GM21717 (cell line): ENCODE measurements around the gene NDUFB8.

Source experiments
- ATAC-seq: cut with Tn5 transposase; IDR thresholded peaks from one replicate; pipeline ENCODE4 v1.9.1; 2021; ENCODE audit warnings: mild to moderate bottlenecking, moderate library complexity; ENCODE audit not compliant: unreplicated experiment

NDUFB8 gene

DNA sequence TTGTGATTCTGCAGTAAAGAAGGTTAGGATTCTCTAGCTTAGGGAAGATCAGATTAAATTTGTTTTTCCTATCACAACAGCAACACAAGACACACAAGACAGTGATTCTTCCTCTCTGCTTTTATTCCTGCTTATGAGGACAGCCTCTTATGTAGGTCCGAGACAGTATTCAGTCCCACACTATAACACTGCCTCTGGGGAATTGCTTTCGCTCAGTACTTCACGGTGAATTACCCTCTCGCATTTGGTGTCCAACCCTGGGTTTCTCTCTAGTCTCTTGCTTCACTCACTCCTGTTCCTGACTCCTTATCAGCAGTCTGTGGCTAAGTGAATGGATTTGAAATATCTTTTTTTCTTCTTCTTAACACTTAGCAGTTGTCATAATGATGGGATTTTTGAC, 7.8 kb upstream of the NDUFB8 start:
- no peak for ATAC-seq

DNA sequence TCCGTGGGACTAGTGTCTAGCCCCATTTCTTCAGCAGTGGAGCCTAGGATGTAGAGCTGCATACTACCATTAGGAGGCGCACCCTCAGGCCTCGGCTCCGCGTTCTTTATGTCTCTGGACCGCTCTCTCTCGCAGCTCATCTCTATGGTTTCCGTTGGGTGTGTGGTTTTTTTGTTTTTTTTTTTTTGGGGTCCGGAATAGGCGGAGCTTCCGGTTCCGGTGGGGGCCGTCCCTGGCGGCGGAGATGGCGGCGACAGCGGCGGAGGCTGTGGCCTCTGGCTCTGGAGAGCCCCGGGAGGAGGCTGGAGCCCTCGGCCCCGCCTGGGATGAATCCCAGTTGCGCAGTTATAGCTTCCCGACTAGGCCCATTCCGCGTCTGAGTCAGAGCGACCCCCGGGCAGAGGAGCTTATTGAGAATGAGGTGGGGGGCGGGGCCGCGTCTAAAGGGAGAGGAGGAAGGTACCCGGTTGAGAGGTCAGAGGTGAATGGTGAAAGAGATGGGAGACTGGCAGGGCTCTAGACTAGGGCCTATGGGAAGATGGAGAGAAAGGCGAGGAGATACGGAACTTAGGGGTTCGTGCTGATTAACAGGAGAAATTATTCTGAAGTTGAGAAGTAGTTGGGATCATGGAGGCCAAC, 6.2 kb upstream of the NDUFB8 start, which contains the start of gene HIF1AN:
Gene HIF1AN, plus strand, starts transcription at position 229 of the 639 bp plus-strand sequence. Its CDS starts 16 bp downstream, at position 245.
- ATAC-seq = peak; percentile 89

DNA sequence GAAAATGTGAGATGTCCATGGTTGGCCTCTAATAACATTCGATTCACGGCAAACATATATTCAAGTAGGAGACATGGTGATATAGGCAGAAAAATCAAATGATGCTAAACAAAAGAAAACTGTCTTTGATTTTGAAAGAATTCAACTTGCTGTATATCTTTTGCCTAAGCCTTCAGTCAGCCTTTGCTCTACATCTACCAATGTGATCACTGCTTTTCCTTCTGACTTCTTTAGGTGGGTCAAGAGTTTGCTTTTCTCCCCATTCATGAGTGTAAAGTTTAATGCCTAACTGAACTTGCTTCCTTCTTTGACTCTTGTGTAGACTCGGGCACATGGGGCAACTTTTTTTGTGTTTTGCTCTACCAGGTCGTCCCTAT, 5.7 kb upstream of the NDUFB8 start:
- no peak for ATAC-seq

DNA sequence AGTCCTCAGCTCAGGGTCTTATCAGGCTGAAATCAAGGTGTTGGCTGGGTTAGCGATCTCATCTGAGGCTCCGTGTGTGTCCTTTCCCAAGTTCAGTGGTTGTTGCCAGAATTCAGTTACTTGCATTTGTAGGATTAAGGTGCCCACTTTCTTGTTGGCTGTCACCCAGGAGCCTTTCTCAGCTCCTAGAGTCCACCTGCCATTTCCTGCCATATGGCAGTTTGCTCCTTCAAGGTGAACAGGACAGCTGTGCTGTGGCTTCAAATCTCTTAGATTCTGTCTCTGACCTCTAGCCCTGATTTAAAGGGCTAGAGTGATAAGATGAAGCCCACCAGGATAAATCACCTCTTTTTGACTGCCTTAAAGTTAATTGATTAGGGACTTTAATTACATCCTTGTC, 5.1 kb upstream of the NDUFB8 start:
- ATAC-seq = no peak

DNA sequence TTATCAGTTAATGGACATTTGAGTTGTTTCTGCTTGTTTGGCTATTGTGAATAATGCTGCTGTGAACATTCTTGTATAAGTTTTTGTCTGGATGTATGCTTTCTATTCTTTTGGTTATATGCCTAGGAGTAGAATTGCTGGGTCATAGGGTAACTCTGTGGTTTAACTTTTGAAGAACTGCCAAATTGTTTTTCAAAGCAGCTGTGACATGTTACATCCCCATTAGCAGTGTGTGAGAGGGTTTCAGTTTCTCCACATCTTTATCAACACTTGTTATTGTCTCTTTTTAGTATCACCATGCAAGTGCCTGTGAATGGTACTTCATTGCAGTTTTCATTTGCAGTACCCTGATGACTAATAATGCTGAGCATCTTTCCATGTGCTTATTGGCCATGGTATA, 2.1 kb upstream of the NDUFB8 start:
- peak; percentile 28 for ATAC-seq

DNA sequence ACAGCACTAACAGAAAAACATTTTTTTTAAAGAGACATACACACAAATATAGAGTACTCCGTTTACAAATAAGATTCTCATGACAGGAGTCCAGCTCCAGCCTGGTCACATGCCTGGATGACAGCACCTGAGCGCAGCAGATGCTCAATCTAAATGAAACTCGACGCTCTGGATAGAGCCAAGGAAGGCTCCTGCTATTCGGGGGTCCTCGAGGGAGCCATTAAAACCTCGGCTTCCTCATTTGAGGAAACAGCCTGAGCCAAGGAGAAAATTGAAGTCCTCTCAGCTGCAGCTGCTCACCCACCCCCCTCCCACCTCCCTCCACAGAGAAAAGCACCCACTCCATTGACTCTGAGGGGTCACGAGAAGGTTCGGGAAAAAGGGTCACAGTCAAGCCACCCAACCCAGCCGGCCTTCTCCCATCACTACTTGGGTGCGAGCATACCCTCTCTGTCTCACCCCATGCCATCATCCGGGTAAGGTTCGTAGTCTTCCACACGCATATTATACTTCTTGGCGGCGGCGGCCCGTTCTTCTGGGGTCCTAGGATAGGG, 673 bp downstream of the NDUFB8 start:
- ATAC-seq = no peak

DNA sequence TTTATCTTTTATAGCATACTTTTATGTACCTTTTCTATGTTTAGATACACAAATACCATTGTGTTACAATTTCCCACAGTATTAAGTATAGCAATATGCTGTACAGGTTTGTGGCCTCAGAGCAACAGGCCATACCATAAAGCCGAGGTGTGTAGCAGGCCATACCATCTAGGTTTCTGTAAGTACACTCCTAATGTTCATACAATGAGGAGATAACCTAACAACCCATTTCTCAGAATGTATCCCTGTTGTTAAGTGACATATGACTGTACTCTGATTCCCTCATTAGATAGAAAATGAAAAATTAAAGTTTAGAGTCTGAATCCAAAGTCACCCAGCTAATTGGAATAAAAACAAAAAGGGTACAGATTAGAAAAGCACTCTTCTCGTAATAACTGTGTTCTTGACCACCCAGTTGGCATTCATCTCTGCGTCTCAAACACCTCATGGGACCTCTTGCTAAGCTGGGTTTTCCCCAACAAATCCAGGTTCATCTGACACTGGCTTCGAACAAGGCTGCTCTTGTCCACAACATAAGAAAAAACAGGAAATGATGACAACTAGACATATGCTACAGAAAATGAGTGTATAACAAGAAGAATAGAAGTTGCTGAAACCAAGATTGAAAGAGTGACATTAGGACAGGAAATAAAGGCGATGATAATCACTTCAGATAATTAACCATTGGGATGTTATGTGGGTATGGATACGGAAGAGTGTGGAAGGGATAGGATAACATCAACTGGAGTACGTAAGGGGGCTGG, 1.4 kb downstream of the NDUFB8 start:
- no peak for ATAC-seq

DNA sequence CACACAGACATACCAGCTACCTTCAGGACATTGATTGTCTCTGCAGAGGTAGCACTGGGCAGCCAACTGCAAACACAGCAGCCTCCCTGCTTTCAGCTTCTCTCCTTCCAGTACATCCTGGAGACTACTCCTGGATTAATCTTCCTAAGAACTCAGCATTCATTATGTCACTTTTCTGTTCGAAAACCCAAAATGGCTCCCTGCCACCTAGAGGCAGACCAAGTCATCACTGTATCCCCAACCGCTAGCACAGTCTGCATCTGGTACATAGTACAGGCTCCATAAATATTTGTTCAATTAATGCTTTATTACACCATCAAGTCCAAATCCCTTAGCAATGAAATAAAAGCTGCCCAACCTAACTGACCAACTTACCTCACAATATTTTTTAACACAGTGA, 5.0 kb downstream of the NDUFB8 start:
- no peak for ATAC-seq

DNA sequence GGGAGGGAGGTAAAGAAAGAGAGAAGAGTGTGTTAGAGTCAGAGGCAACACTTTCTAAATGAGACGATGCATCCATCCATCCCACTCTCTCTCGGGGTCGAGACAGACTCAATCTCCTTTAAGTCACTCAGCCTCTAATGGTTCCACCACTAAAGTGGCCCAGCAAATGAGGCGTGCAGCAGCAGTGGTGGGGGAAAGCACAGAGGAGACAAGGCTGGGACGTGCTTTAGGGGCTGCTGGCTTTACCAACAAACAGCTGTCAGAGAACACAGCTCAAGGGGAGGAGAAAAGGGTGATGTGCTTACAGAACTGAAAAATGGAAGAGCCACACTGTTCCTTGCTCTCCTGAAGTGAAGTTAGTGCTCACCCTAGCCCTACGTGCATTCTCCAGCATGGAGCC, 5.5 kb downstream of the NDUFB8 start:
- no peak for ATAC-seq

DNA sequence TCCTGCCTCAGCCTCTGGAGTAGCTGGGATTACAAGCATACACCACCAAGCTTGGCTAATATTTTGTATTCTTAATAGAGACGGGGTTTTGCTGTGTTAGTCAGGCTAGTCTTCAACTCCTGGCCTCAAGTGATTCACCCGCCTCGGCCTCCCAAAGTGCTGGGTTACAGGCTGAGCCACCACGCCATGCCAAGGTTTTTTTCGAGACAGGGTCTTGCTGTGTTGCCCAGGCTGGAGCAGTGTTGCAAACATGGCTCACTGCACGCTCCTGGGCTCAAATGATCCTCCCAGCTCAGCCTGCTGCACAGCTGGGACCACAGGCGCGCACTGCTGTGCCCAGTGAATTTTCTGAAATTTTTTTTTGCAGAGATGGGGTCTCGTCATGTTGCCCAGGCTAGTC, 6.7 kb downstream of the NDUFB8 start:
- ATAC-seq = no peak

DNA sequence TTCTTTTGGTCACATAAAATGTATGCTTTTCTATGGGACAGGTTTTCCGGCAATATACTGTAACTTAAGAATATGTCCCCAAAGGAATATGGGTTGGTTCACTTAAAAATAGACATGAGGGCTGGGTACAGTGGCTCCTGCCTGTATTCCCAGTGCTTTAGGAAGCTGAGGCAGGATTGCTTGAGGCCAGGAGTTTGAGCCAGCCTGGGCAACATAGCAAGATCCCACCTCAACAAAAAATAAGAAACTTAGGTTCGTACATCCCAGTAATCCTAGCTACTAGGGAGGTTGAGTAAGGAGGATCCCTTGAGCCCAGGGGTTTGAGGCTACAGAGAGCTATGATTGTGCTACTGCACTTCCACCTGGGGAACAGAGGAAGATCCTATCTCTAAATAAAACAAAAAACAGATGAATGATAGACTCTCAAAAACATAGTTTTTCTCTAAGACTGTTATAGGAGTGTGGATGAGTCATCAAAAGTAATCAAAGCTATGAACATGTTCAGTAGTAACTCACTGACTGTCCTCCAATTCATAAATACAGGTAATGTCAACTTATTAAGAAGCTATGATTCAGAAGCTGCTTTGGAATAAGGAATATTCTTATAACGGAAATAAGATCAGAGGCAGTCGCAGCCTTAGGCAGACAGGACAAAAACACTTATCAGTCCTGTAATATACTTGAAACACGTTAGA, 7.4 kb downstream of the NDUFB8 start:
- no peak for ATAC-seq

DNA sequence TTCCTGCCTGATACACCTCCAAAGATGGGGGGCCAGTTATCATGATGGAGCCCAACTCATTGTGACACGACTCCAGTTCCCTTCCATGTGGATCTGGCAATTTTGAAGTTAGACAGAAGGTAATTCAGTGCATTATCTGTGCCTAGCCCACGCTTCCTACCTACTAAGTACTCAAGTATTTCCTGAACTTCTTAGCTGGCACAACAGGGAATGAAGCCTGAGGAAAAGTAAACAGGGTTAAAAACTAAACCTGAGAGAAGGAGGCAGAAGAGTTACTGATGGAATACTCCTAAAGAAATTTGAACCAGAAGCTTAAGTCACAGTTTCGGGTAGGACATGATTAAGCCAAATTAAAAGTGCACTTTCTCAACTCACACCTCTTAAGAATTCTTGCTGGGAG, 8.9 kb downstream of the NDUFB8 start:
- ATAC-seq = no peak

DNA sequence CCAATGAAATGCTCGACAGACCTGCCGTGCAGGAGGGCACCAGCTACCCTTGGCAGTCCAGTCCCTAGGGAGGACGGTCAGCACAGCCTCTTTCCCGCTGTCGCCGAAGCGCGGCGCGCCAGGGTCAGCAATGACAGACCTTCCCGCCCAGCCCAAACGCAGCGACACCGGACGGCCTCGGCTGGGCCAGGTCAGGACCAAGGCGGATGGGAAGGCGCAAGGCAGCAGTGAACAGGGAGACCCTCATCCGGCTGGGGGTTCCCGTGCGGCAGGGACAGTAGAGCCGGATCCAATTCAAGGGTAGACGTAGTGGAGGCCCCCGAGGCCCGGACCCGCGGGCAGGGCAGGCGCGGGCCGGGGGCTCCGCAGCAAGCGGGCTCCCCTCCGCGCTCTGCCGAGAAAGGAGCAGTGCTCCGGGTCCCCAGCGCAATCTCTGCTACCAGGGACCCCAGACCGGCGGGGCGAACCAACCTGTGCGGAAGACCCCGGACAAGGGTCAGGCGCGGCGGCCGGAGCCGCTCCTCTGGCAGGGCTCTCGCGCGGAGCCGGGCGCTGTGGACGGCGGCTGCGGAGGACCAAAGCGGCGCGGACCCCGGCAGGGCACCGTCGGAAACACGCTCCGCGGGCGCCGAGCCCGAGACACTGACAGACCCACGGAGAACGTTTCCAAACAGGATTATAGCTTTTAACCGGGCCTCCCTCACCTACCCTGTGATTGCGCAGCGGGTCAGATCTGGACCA, 10.2 kb downstream of the NDUFB8 start, which contains the start of gene SEC31B:
Gene SEC31B, minus strand, starts transcription at position 551 of the 741 bp plus-strand sequence. CDS start 2,909 bp downstream, outside the sequence.
- no peak for ATAC-seq

DNA sequence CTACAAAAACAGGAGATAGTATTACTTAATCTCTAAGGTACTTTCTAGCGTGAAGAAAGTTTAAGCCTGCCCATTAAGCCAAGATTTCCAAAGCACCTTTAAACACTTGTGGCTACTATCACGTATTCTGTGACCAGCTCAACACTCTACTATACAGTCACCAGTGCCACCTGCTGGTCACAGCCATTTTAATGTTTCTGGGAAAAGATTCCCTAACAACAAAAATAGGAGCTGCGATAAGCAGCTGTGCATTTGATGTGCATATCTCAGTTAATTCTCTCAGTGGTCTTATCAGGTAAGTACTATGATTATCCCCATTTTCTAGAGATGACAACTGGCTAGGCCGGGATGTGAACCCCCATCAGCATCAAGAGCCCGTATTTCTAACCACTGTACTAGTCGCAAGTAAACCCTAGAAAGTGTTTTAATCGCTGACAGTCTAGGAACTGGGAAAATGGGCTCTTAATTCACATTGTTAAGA, 10.9 kb downstream of the NDUFB8 start:
- no peak for ATAC-seq

DNA sequence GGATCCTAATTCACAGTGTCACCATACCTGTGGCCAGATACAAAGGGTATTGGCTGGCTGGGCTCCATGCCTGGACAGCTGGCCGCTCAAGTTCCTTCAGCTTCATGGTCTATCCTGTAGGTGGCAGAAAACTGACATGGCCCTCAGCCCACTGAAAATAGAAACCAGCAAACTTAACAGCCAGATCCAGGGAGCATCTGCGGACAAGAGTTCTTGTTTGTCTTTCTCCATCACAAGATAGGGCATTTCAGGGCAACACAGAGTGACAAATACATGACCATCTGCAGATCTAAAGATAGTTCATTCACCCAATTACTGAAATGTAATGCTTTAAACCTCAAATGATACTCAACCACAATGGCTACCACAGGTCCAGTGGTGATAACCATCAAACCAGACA, 12.8 kb downstream of the NDUFB8 start:
- no peak for ATAC-seq

DNA sequence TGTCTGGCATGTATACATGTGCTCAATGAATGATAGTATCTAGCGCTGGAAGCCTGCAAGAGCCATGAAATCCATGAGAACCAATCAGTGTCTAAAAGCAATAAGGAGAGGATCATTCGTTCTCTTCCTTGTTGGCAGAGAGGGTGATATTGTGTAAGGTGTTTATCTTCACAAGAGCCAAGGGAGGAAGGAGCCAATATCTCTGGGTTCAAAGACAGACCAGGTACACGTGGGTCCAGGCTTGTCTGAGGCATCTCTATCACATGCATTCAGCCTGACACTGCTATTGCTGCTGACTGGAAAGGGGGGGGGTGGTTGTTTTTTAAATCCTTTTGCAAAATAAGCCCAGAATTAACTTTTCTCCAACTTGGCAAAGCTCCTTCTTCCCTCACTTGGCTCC, 14.1 kb downstream of the NDUFB8 start:
- ATAC-seq = no peak

DNA sequence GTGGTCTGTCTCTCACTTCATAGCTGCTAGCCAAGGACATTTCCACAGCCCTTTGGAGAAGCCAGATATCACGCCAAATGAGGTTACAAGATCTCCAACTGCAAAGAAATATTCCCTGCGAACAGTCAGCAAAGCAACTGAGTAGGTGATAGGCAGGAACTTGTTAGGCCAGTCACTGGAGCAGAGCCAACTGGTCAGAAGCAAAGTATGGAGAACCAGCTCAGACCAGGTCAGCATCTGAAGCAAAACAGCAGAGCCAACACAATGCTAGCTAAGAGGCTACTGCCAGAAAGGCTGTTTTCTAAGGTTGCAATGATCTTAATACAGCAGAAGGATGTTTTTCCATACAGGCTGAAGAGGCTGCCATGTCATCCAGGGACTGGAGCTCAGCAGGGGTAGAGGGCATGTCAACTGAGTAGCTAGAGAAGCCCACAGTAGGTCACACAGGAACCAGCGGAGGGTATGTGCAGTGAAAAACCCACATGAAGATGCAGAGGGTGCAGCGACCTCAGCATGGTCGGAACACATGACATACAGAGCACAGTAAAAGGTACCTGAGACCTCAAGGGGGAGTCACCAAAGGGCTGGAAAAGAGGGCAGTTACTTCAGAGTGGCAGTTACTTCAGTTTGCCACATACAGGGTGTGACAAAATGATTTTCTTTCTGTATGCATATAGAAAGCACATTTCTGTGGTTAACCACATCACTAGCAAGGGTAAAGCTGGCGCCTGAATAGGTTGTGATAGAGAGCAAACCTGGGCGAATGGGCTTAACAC, 18.9 kb downstream of the NDUFB8 start:
- ATAC-seq = no peak

DNA sequence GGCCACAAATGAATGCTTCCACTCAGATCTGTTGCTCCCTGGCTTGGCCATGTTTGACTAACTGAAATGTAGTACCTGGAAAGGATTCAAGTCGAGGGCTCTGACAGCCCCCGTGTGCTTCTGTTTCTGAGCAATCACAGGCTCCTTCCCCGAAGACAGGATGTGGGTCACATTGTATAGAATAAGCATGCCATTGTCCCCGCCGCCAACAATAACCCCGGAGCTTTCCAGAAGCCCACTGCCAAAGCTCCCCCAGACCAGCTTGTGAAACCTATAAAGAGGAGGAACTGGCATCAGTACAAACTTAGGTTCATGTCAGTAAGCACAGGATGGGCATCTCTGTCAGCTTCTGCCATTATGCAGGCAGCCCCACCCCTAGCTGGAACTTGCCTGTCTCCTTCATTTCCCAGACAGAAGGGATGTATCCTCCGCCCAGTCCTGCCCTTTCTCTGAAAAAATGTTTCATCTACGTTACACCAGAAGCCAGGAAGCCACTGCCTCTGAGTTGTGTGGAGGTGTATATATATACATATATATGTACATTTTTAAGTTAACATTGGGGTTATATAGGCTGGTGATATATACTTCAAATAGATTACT, 20.3 kb downstream of the NDUFB8 start:
- no peak for ATAC-seq

DNA sequence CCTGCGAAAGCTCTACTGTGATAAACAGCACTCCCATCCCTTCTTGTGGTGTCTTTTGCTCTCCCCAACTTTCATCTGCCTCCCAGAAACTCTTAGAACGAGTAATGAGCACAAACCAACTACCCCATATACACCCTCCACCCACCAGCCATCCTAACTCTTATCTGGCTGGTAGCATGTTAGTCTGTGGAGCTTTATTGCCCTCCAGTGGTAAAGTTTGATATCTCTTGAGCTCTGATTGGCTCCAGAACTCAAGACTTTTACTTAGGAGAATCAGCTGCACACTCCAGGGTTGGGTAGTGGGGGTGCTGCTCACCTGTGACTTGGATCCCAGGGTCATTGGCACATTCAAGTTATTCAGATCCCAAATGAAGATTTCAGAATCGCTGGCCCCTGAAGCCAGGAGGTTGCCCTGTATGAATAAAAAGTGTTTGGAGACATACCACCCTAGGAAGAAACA, 20.9 kb downstream of the NDUFB8 start:
- no peak for ATAC-seq
